ENCODE results near the gene MANF. TPM values are rescaled to one million over a fixed set of nuclear protein-coding genes. Genes with fewer than 3 reads are reported as not detected.
A peak's percentile ranks its signal among the peaks of the same experiment; 100 is the strongest.

Gene MANF
- total and polyA plus RNA-seq, 2 of the 13 experiments (the other 11 are each of a cell fraction or from before 2014, with no cell fraction given), result 55.4 to 269 TPM

GRCh38 chr3:51384055-51384725 is 901 bp upstream of the MANF start:
- FAIRE-seq (no peak), ATAC-seq (peak; percentile 31), DNase-seq (ENCODE audit: low spot score) (no peak)
- Histone ChIP-seq H3K9me3 (ENCODE audit: low read length) (no peaks in the 10 kb centered on the region), H3K4me2 (ENCODE audit: low read depth, low read length) (peak overlapping the region; percentile 60), H4K20me1 (ENCODE audit: insufficient read depth, low read length) (peaks cover 8% of the 10 kb centered on the region), H3K27me3 (ENCODE audit: control insufficient read depth in 1 of 2, insufficient read depth in 2 of 2, low read length in 2 of 2) (peaks cover 1 to 6% of the 10 kb centered on the region in 2 experiments; a peak in 2 of 5 replicates), H2AFZ (ENCODE audit: low read length) (no peak overlapping the region), H3K9ac (ENCODE audit: insufficient read depth, low read depth, low read length) (peak overlapping the region; percentile 98), H3K4me1 (ENCODE audit: insufficient read depth, low read length) (peaks cover 50% of the 10 kb centered on the region), H3K36me3 (replicated peaks in 1 of 2; ENCODE audit: control insufficient read depth in 1 of 2, insufficient read depth in 2 of 2, low read length in 2 of 2) (peaks cover 2 to 12% of the 10 kb centered on the region in 2 experiments; a peak in 4 of 5 replicates), H3K79me2 (ENCODE audit: insufficient read depth, low read length) (peaks cover 36% of the 10 kb centered on the region), H3K4me3 (replicated peaks in 1 of 3; ENCODE audit: insufficient read depth in 1 of 3, low read depth in 2 of 3, low read length in 3 of 3) (peak overlapping the region; percentile 86 to 95 (median 91)), H3K27ac (ENCODE audit: extremely low read length, insufficient read depth, low read length) (peak overlapping the region; percentile 96)
- BruUV-seq (replicated peaks), result TSS peak; percentile 89
- 2% methylated on average over 14 of the region's 29 CpGs for WGBS (ENCODE audit: low lambda C conversion rate)
- ChIA-PET CTCF (ENCODE audit: low intra/inter-chr PET ratio, low total read pairs) (no interaction called here), POLR2A (interaction anchor here (1.0 to 2.2 kb wide), 9 partner anchors 40 to 798 kb away, joined by 3 to 15 read pairs (median 5); partner anchors contain the start of genes CISH, DCAF1 and MAPKAPK3)
- in situ Hi-C loops (cut with HindIII; ENCODE audit: extremely low pct_ligation_motif_present, low pct_unique_long_range_greater_than_20kb), result loop anchor here (5.0 kb wide), 1 partner anchor 812 kb away; no protein-coding TSS in a partner anchor
- intact Hi-C loops (cut with micrococcal nuclease; ENCODE audit: unreplicated experiment), result loop anchor here (10.0 kb wide), 1 partner anchor 291 kb away; the partner anchor contains the start of gene TEX264
- TF ChIP-seq ATF7-NPFF (CRISPR knock-in tag; IDR thresholded peaks at IDR 0.05; ENCODE audit: low read depth) (0 out of 2 replicates have a peak, but pooled peaks have one; percentile 13), ZNF709 (CRISPR knock-in tag; IDR thresholded peaks at IDR 0.05) (peak; percentile 37; the same call in 1 of the 2 replicates), ZBTB37 (CRISPR knock-in tag; IDR thresholded peaks at IDR 0.05) (0 out of 2 replicates have a peak, but pooled peaks have one; percentile 49), ZNF160 (CRISPR knock-in tag; IDR thresholded peaks at IDR 0.05) (0 out of 2 replicates have a peak, but pooled peaks have one; percentile 6), CAMTA2 (CRISPR knock-in tag; IDR thresholded peaks at IDR 0.05; ENCODE audit: borderline replicate concordance) (peak; percentile 76; the same call in 1 of the 2 replicates), GLMP (CRISPR knock-in tag; IDR thresholded peaks at IDR 0.05; ENCODE audit: borderline replicate concordance) (no peak), CC2D1A (CRISPR knock-in tag; IDR thresholded peaks at IDR 0.05) (0 out of 2 replicates have a peak, but pooled peaks have one; percentile 50), RELA (CRISPR knock-in tag; IDR thresholded peaks at IDR 0.05) (no peak), FOXK1 (CRISPR knock-in tag; IDR thresholded peaks at IDR 0.05; ENCODE audit: borderline replicate concordance, low read depth) (no peak), MAX (IDR thresholded peaks at IDR 0.05) (peak; percentile 8; the same call in 1 of the 2 replicates), ZNF225 (CRISPR knock-in tag; IDR thresholded peaks at IDR 0.05) (peak; percentile 66; the same call in 1 of the 2 replicates), HNF4G (IDR thresholded peaks at IDR 0.05; ENCODE audit: borderline replicate concordance, low read depth, low read length) (no peak), HNF4G (CRISPR knock-in tag; IDR thresholded peaks at IDR 0.05; ENCODE audit: borderline replicate concordance, low read depth) (0 out of 2 replicates have a peak, but pooled peaks have one; percentile 3), ZNF543 (CRISPR knock-in tag; IDR thresholded peaks at IDR 0.05) (no peak)
- TF ChIP-seq, protein P1, sequence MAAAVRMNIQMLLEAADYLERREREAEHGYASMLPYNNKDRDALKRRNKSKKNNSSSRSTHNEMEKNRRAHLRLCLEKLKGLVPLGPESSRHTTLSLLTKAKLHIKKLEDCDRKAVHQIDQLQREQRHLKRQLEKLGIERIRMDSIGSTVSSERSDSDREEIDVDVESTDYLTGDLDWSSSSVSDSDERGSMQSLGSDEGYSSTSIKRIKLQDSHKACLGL (CRISPR knock-in tag; IDR thresholded peaks at IDR 0.05), result peak; percentile 72; the same call in 1 of the 2 replicates
- TF ChIP-seq, protein P2, sequence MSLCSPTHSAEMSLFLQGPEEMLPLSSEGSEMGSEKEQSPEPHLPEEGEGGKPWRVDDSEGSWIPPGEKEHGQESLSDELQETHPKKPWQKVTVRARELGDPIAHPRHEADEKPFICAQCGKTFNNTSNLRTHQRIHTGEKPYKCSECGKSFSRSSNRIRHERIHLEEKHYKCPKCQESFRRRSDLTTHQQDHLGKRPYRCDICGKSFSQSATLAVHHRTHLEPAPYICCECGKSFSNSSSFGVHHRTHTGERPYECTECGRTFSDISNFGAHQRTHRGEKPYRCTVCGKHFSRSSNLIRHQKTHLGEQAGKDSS (CRISPR knock-in tag; IDR thresholded peaks at IDR 0.05; ENCODE audit: borderline replicate concordance, low read depth), result 0 out of 2 replicates have a peak, but pooled peaks have one; percentile 15

Data from HepG2 (cell line).